GM12878 (cell line): ENCODE data around the gene TK1. TPM values are rescaled to one million over a fixed set of nuclear protein-coding genes. Genes with fewer than 3 reads are reported as not detected.

Source experiments
- ATAC-seq: fragments of 200-7000 bp; cut with Tn5 transposase; 3 replicates; pipeline ENCODE4 v1.9.1; 2020; ENCODE audit warnings: mild to moderate bottlenecking, moderate library complexity
- BruUV-seq: library from RNA; stranded (reverse); fragments of 400-500 nt; replicated peaks from 2 replicates; lab custom pipeline; 2021; lab: Mats Ljungman, UMichigan
- CTCF ChIA-PET: fragments of 300-600 bp; sonication (Branson Sonifier 250); formaldehyde crosslinking; extraction: SDS; loops from one replicate; lab custom pipeline; 2021; ENCODE audit warnings: inconsistent platforms; lab: Yijun Ruan, JAX
- POLR2A ChIA-PET: fragments of 350-600 bp; formaldehyde crosslinking; extraction: SDS; loops from one replicate; lab custom pipeline; 2021; ENCODE audit warnings: inconsistent platforms; lab: Charles Lee
- RAD21 ChIA-PET: fragments of 300-600 bp; sonication (Branson Sonifier 250); formaldehyde crosslinking; loops from one replicate; lab custom pipeline; 2023; ENCODE audit warnings: antibody characterized with exemption; ENCODE audit not compliant: unreplicated experiment; lab: Charles Lee
- SMC1A ChIA-PET: fragments of 300-600 bp; sonication (Branson Sonifier 250); formaldehyde crosslinking; loops from one replicate; lab custom pipeline; 2023; ENCODE audit not compliant: unreplicated experiment, uncharacterized antibody; lab: Charles Lee
- DNase-seq: peaks from one replicate; pipeline ENCODE4 v3.0.0-alpha.2; 2011; ENCODE audit warnings: low read depth, low spot score
- FAIRE-seq: peaks from 3 replicates; lab custom pipeline; 2011; peaks lifted over from hg19 to GRCh38; lab: Jason Lieb, UNC
- H2AFZ ChIP-seq: 2 replicates; pipeline ENCODE4 v1.6.0; 2011; ENCODE audit warnings: low read depth, low read length, control low read depth; ENCODE audit not compliant: control insufficient read depth
- H3K27ac ChIP-seq: 2 replicates; pipeline ENCODE4 v1.5.1; 2011; ENCODE audit warnings: control low read depth; ENCODE audit not compliant: control insufficient read depth, insufficient read depth
- H3K27me3 ChIP-seq, 2 experiments: replicated peaks in 1 of 2; 2 replicates each; pipeline versions ENCODE4 v1.6.0 to v1.6.1; 2011; ENCODE audit warnings: low read length in 1 of 2; ENCODE audit not compliant: control insufficient read depth in 2 of 2, insufficient read depth in 2 of 2
- H3K36me3 ChIP-seq, 2 experiments: 2 replicates each; pipeline ENCODE4 v1.5.1; 2011; ENCODE audit warnings: low read length in 1 of 2; ENCODE audit not compliant: control insufficient read depth in 2 of 2, insufficient read depth in 2 of 2
- H3K4me1 ChIP-seq: 2 replicates; pipeline ENCODE4 v1.6.1; 2011; ENCODE audit warnings: mild to moderate bottlenecking, low read length, moderate library complexity, mixed read lengths; ENCODE audit not compliant: control insufficient read depth, insufficient read depth
- H3K4me2 ChIP-seq: 2 replicates; pipeline ENCODE4 v1.6.0; 2011; ENCODE audit warnings: control low read depth; ENCODE audit not compliant: control insufficient read depth, insufficient read depth
- H3K4me3 ChIP-seq: fragments of 200-600 bp; sonication (generic); 2 replicates; pipeline ENCODE4 v1.5.1; 2016
- H3K79me2 ChIP-seq: 2 replicates; pipeline ENCODE4 v1.6.0; 2011; ENCODE audit warnings: low read length; ENCODE audit not compliant: control insufficient read depth, insufficient read depth
- H3K9ac ChIP-seq: 2 replicates; pipeline ENCODE4 v1.8.0; 2011; ENCODE audit warnings: low read length, control low read depth, mixed read lengths; ENCODE audit not compliant: control insufficient read depth, insufficient read depth
- H3K9me3 ChIP-seq: replicated peaks from 3 replicates; pipeline ENCODE4 v1.5.1; 2011; ENCODE audit warnings: mild to moderate bottlenecking, low read length; ENCODE audit not compliant: control insufficient read depth, insufficient read depth
- H4K20me1 ChIP-seq: 2 replicates; pipeline ENCODE4 v1.6.0; 2011; ENCODE audit not compliant: control insufficient read depth, insufficient read depth
- ATF3 ChIP-seq: IDR thresholded peaks from 2 replicates; pipeline ENCODE4 v1.6.1; 2011; ENCODE audit warnings: low read depth, mild to moderate bottlenecking, low read length, moderate library complexity, borderline replicate concordance; ENCODE audit errors: extremely low read depth
- CUX1 ChIP-seq: IDR thresholded peaks from 2 replicates; pipeline ENCODE4 v1.6.1; 2012; ENCODE audit warnings: improper control_type of control experiment, low read depth, low read length; ENCODE audit not compliant: insufficient replicate concordance
- SMARCA5 ChIP-seq: fragments of 450-650 bp; IDR thresholded peaks from 2 replicates; pipeline ENCODE4 v1.6.1; 2017; ENCODE audit warnings: mild to moderate bottlenecking
- SMC3 ChIP-seq: IDR thresholded peaks from 2 replicates; pipeline ENCODE4 v1.6.1; 2011; ENCODE audit warnings: low read length, improper control_type of control experiment, borderline replicate concordance
- ZNF217 ChIP-seq: fragments of 450-650 bp; IDR thresholded peaks from 2 replicates; pipeline ENCODE4 v1.6.1; 2017; ENCODE audit warnings: antibody characterized with exemption, mild to moderate bottlenecking
- WGBS: methylation state at CpG from one replicate; pipeline ENCODE4 v1.1.6; 2016; ENCODE audit warnings: low lambda C conversion rate; ENCODE audit not compliant: insufficient replicate concordance, insufficient coverage; ENCODE audit errors: missing lambda C conversion rate; 5-methylcytosine and 5-hydroxymethylcytosine counted together
- in situ Hi-C: fragments of 300-500 bp; cut with MboI; formaldehyde crosslinking; loops from 9 replicates; pipeline ENCODE4 v1.14.3; 2018; ENCODE audit warnings: mixed read lengths
- intact Hi-C: fragments of 100-400 bp; cut with micrococcal nuclease; formaldehyde crosslinking; loops from one replicate; pipeline ENCODE4 v1.14.2; 2022; ENCODE audit not compliant: unreplicated experiment
- polyA plus RNA-seq, 11 experiments: library from polyadenylated mRNA; depleted of rRNA in 4 of 11; unstranded in 6 of 11; stranded (reverse) in 5 of 11; fragments of >200 nt; fragmentation: Nextera tagmentation in 4 of 11; fragmentation: Illumina TruSeq in 1 of 11; extraction: Ambion mirVana in 4 of 11; extraction: Trizol in 1 of 11; gene quantifications; 1 replicate in 1 of 11; 2 replicates in 10 of 11; pipeline versions ENCODE4 v1.2.1 to v1.2.3, GENCODE V29; 2011 to 2016; ENCODE audit warnings: inconsistent platforms in 2 of 11, missing spikeins in 2 of 11, low read depth in 1 of 11
- total RNA-seq, 4 experiments: library from RNA; depleted of rRNA in 3 of 4; stranded (reverse); fragments of >200 nt in 3 of 4; fragmentation: Illumina TruSeq in 1 of 4; extraction: Trizol in 1 of 4; gene quantifications; 2 replicates each; pipeline versions ENCODE4 v1.2.1 to v1.2.3, GENCODE V29; 2013 to 2021

The TK1 gene
- total and polyA plus RNA-seq, 10 of the 15 experiments (the other 5 are each of a cell fraction or from before 2014, with no cell fraction given): 4.6 to 175 (median 77.9) TPM

- peak overlapping the region; percentile 40 for H3K4me2 ChIP-seq
- FAIRE-seq (peak; percentile 52), DNase-seq (no peak), ATAC-seq (no peak)
- 73% methylated on average over 7 of the region's 7 CpGs for WGBS
- H3K36me3 ChIP-seq: peaks cover 0 to under 1% of the 10 kb centered on the region in 2 experiments; a peak in 2 of 4 replicates
- ChIA-PET CTCF (interaction anchor here (1.1 to 2.3 kb wide), 2 partner anchors 12 to 27 kb away, joined by 3 to 11 read pairs; no protein-coding TSS in a partner anchor), RAD21 (interaction anchor here (0.8 to 3.3 kb wide), 3 partner anchors 8 to 30 kb away, joined by 3 to 29 read pairs (median 5); no protein-coding TSS in a partner anchor), POLR2A (interaction anchor here (0.5 to 2.4 kb wide), 6 partner anchors 8 to 30 kb away, joined by 3 to 11 read pairs (median 4); partner anchors contain the start of gene TMC6), SMC1A (interaction anchor here (0.6 to 2.2 kb wide), 4 partner anchors 12 to 37 kb away, joined by 3 to 5 read pairs (median 3); no protein-coding TSS in a partner anchor)
- H3K4me3 ChIP-seq: no peak overlapping the region
- TF ChIP-seq SMC3: no peak
- TF ChIP-seq ATF3: no peak
- TF ChIP-seq SMARCA5: peak; percentile 80
- TF ChIP-seq ZNF217: 0 out of 2 replicates have a peak, but pooled peaks have one; percentile 61
- TF ChIP-seq CUX1: no peak
- no peaks in the 10 kb centered on the region for H4K20me1 ChIP-seq
- no peaks in the 10 kb centered on the region for H3K27me3 ChIP-seq
- peaks cover 69% of the 10 kb centered on the region for H3K4me1 ChIP-seq
- intact Hi-C loops: no loop called here
- peaks cover 2% of the 10 kb centered on the region for H3K79me2 ChIP-seq
- H2AFZ ChIP-seq: no peak overlapping the region
- peak overlapping the region; percentile 25 for H3K9ac ChIP-seq
- H3K27ac ChIP-seq: peak overlapping the region; percentile 96
- no TSS peak for BruUV-seq
- in situ Hi-C loops: no loop called here
- no peaks in the 10 kb centered on the region for H3K9me3 ChIP-seq
Measured at GRCh38 chr17:78146471-78146869, 40.4 kb downstream of the TK1 start.
